NCI-H1092 treated with DMSO at 0.1 percent for 48 hours (cell line): ENCODE data around the gene BCAS3.
"Not testable (repeated sequence)": the region's sequence is repeated elsewhere in the genome, so short reads cannot be mapped to it uniquely, and the experiment has no call there.

Experiments
- DNase-seq: peaks from one replicate; lab custom pipeline; 2025; lab: John Stamatoyannopoulos, UW

The BCAS3 gene

GRCh38 chr17:61007980-61008379 is 330.3 kb downstream of the BCAS3 start:
- DNase-seq = no peak

- DNase-seq = no peak
Observed at GRCh38 chr17:61009663-61010062, 332.0 kb downstream of the BCAS3 start.

GRCh38 chr17:61010661-61011170 is 333.1 kb downstream of the BCAS3 start:
- no peak for DNase-seq

- DNase-seq = no peak
Observed at GRCh38 chr17:61011251-61011650, 333.6 kb downstream of the BCAS3 start.

GRCh38 chr17:61015966-61016365 is 338.3 kb downstream of the BCAS3 start:
- DNase-seq = no peak

GRCh38 chr17:61017317-61018006 is 339.8 kb downstream of the BCAS3 start:
- DNase-seq = no peak

- no peak for DNase-seq
Observed at GRCh38 chr17:61018938-61019337, 341.3 kb downstream of the BCAS3 start.

GRCh38 chr17:61023996-61024395 is 346.3 kb downstream of the BCAS3 start:
- DNase-seq = no peak

GRCh38 chr17:61026818-61027217 is 349.2 kb downstream of the BCAS3 start:
- no peak for DNase-seq

GRCh38 chr17:61029181-61029580 is 351.5 kb downstream of the BCAS3 start:
- DNase-seq = no peak

- DNase-seq = no peak
Observed at GRCh38 chr17:61040666-61041065, 363.0 kb downstream of the BCAS3 start.

- not testable (repeated sequence) for DNase-seq
Observed at GRCh38 chr17:61042348-61042747, 364.7 kb downstream of the BCAS3 start.

- DNase-seq = no peak
Observed at GRCh38 chr17:61047515-61047914, 369.9 kb downstream of the BCAS3 start.

GRCh38 chr17:61048376-61049106 is 370.9 kb downstream of the BCAS3 start:
- no peak for DNase-seq

- DNase-seq = no peak
Observed at GRCh38 chr17:61053469-61053868, 375.8 kb downstream of the BCAS3 start.

- no peak for DNase-seq
Observed at GRCh38 chr17:61054436-61054835, 376.8 kb downstream of the BCAS3 start.

- DNase-seq = no peak
Observed at GRCh38 chr17:61057257-61057656, 379.6 kb downstream of the BCAS3 start.

GRCh38 chr17:61058066-61058465 is 380.4 kb downstream of the BCAS3 start:
- DNase-seq = no peak

GRCh38 chr17:61063528-61063927 is 385.9 kb downstream of the BCAS3 start:
- no peak for DNase-seq

- DNase-seq = no peak
Observed at GRCh38 chr17:61064087-61064951, 386.7 kb downstream of the BCAS3 start.

GRCh38 chr17:61065263-61065773 is 387.7 kb downstream of the BCAS3 start:
- DNase-seq = no peak

- DNase-seq = no peak
Observed at GRCh38 chr17:61066062-61066461, 388.4 kb downstream of the BCAS3 start.
